NCI-H82 treated with DMSO at 0.1 percent for 48 hours (cell line): ENCODE data around the gene SAMSN1.
"Not testable (repeated sequence)": the region's sequence is repeated elsewhere in the genome, so short reads cannot be mapped to it uniquely, and the experiment has no call there.

ENCODE experiments used
- DNase-seq: peaks from one replicate; lab custom pipeline; 2025; ENCODE audit not compliant: unreplicated experiment; lab: John Stamatoyannopoulos, UW

SAMSN1 gene

DNA sequence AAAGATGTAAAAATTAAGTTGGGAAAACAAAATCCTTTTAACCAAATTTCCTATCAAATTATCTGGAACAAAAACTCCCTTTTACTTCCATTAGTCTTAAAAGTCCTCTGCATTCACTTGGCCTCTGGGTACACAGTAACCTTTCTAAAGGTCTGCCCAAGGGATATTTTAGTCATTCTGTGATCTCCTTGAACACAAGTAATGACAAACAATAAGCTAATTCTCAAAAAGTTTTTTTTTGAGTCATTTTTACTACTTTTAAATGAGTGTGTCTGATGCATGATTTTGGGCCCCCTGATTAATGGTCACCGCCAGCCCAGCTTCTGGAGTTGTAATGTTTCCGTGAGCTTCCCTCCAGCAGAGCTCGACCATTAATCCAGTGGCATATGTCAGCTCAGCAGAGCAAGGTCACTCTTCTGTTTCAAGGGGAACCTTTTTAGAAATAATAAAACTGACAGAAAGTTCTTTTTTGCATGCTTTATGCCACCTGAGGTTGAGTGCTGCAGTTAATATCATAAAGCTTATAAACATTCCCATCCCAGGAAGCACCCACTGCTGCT is 14.3 kb downstream of the SAMSN1 start:
- DNase-seq: peak; percentile 15

DNA sequence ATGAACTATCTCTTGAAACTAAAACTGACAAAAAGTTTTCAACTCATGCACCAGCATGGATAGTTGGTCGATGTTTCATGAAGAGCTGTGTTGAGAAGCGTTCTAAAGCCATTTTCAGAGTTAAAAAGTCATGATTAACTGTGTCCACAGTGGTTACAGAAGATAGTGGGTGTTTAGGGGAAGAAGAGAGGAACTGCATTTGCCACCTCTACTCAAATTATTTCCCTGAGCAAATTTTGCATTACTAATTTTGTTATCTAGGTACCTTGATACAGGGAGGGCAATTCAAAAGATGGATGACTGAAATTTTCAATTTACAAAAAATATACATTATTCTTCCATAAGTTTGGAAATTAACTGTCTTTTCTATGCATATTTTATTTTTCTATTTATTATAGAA is 15.5 kb downstream of the SAMSN1 start:
- no peak for DNase-seq

DNA sequence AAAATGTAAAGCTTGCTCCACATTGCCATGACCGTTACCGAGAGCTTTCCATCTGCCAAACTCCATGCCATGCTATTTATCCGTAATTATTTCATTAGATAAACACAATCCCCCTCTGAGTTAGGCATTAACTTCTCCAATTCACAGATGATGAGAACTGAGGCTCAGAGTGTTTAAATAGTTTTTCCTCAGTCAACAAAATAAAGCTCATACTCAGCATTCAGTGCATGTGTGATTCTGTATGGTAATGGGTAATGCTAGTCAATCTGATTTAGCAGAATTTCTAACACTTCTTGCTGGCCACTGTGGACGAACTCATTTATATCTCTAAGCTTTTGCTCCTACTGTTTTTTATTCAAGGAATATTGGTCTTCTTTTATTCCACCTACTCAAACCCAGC is 17.3 kb downstream of the SAMSN1 start:
- no peak for DNase-seq

DNA sequence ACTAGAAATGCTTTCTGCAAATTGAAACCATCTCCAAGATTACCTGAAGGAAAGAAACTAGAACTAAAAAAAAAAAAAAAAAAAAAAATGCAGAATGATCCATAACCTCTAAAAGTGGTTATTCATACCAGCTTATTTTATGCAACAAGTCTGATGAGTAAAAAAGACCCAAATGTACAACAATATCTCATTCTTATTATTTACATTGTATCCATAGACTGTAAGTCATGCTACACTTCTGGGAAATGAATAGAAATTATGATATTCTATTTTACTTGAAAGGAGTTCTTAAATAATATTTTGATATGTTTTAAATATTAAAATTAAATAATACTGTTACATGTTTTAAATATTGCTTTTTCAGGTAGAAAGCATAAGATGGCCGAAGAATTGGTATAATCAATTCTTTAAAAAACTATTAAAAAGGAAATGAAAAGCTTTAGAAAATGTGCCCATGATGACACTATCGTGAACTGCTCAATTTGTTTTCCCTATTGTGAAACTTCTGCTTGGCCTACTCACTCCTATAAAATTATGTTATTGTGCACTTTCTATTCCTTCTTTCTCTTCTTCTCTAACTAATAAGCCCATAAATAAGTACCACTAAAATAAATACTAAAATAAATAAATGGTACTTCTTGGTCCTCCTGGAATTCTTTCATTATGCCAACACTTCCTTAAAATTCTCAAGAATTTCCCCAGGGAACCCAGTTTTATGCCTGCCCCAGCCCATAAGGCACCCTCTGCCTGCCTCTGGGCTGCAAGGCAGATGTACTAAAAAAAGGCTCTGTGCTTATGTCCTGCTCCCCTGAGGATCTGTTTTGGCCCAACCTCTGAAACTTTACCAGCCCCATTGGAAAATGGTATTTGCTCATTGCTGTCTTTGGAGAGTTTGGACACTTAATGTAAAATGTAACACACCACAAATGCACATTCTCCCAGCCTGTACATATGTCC is 18.1 kb downstream of the SAMSN1 start:
- DNase-seq: no peak

GRCh38 chr21:14526836-14527695 is 19.0 kb downstream of the SAMSN1 start:
- DNase-seq: no peak

DNA sequence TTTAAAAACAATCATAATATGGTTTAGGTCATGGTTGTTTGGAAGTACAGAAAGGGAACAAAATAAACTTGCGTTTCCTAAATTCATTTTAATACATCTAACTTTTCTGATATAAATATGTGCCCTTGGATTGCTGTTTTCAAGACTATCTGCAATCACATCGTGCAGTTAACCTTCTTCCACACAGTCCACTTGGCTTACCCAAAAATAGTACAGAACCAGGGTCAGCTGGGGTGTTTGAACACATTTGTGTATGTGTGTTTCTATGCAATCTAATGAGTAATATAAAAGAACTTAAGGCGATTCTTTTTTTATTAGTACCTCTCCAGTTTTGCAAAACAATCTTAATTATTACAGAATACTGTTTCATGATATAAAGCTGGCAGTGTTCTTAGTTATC is 19.9 kb downstream of the SAMSN1 start:
- DNase-seq: no peak

DNA sequence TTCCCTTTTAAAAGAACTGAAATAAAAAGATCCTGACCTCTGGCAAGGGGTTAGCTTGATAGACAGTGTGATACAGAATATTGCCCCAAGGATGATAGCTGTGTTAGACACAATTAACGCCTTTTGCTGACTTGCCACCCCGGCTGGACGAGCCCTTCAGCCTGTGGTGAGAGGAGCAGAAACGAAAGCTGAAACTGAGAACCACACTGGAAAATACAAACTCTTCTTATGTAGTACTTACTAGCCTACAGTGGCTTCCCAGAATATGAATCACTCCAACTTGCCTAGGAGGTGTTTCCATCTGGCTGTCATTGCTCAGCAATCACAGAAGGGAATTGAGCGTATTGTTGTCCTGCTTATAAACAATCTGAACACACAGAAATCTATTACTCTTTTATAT is 22.9 kb downstream of the SAMSN1 start:
- no peak for DNase-seq

DNA sequence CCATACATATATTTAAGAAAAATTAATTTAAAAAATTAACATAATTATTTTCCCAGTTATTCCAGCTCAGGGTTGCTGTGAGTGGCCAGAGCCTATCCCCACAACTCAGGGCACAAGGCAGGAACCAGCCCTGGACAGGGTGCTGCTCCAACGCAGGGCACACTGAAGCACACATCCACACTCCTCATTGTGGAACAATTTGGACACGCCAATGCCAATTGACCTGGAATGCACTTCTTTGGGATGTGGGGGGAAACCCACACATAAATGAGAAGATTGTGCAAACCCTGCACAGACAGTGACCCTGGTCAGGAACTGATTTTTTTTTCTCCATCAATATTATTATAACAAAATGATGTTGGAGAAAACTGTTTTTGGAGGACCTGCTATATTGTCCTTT is 23.4 kb downstream of the SAMSN1 start:
- DNase-seq: no peak

DNA sequence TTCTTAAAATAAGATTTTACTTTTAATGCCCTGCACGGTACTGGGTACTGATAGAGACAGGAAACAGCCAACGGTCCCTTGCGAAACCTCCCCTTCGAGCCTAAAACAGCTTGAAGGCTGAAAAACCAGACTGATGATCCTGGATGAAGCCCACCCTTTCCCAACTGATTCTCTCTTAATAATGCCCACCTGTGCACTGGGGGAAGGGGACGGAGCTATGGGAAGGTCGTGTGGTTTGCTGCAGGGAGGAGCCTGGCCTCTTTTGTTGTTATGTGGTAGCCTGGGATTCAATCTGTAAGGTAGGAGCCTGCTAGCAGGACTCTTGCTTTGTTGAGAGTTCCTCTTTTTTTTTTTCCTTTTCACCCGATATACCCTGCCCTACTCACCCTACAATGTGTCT is 25.6 kb downstream of the SAMSN1 start:
- DNase-seq: no peak

GRCh38 chr21:14519000-14519399 is 27.1 kb downstream of the SAMSN1 start:
- no peak for DNase-seq

- DNase-seq: no peak
These were observed 32.3 kb downstream of the SAMSN1 start for GRCh38 chr21:14513804-14514203.

DNA sequence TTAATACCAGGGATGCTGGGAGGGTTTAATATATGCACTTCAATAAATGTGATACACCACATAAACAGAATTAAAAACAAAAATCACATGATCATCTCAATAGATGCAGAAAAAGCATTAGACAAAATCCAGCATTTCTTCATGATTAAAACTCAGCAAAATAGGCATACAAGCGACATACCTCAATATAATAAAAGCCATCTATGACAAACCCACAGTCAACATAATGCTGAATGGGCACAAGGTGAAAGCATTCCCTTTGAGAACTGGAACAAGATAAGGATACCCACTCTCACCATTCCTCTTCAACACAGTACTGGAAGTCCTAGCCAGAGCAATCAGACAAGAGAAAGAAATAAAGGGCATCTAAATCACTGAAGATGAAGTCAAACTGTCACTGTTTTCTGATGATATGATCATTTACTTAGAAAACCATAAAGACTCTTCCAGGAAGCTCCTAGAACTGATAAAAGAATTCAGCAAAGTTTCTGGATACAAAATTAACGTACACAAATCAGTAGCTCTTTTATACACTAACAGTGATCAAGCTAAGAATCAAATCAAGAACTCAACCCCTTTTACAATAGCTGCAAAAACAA is 39.2 kb downstream of the SAMSN1 start:
- not testable (repeated sequence) for DNase-seq

GRCh38 chr21:14500873-14501272 is 45.2 kb downstream of the SAMSN1 start:
- DNase-seq: no peak

DNA sequence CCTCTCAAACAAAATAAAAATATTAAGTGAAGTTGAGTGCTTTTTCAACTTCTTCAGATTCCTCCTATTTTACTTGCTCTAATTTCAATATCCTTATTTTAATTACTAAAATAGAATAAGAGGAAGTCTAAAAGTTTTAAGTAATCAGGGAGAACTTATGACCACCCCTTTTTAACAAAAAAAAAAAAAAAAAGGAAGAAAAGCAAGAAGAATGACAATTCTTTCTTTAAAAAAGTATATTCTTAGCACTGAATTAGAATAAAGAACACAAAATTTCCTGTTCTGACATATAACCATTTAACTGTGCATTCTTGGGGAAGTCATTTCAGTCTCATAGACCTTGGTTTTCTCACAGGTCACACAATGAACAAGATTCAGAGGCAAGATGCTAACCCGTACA is 46.8 kb downstream of the SAMSN1 start:
- DNase-seq: no peak

GRCh38 chr21:14497825-14498224 is 48.3 kb downstream of the SAMSN1 start:
- DNase-seq: no peak

DNA sequence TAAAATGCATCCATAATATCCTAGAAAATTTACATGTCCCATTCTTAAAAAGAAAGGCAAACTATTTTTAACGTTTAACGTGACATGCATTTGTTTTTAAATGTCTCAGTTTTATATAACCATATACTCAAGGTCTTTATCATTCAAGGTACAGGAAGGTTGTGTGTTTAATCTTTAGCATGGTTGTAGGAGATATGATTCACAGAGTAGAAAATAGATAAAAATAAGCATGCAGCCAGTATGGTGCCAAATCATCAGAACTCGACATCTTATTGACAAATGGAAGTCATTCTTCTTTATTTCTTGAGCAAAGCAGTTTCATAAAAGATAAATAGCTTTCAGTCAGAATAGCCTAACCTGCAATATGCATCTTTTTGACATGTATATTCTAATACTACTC is 51.0 kb downstream of the SAMSN1 start:
- no peak for DNase-seq

- DNase-seq: not testable (repeated sequence)
These were observed 51.9 kb downstream of the SAMSN1 start for GRCh38 chr21:14494181-14494580.

- DNase-seq: no peak
These were observed 52.4 kb downstream of the SAMSN1 start for GRCh38 chr21:14493731-14494130.

DNA sequence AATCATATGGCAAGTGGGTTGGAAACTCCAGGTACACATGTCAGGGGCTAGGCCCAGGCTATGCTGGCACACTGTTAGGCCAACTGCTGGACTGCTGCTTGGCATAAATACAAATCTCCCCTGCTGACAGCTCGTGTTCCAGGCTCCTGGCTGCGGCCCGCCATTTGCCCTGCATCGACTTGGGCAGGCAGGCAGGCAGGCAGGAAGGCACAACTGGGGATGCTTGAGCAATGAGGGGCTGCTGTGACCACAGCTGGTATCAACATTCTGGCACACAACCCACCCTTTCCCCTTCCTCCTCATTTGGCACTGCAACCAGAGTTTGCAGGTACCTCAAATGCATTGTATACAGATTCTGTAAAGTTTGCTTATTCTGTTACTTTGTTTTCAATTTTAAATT is 53.2 kb downstream of the SAMSN1 start:
- DNase-seq: no peak

DNA sequence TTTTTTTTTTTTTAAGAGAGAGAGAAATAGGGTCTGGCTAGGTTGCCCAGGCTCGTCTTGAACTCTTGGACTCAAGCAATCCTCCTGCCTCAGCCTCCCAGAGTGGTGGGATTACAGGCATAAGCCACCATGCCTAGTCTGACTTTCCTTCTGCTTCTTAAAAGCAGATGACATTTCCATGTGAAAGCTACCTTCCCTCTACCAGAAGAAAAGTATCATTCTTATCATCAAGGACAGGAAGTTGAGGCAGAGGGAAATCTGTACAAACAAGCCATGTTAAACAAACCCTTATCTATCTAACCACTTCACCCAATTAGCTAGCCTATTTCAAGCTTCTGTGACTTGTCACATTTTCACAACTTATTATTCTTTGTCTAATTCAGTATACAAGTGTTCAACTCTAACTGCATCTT is 54.8 kb downstream of the SAMSN1 start:
- no peak for DNase-seq

DNA sequence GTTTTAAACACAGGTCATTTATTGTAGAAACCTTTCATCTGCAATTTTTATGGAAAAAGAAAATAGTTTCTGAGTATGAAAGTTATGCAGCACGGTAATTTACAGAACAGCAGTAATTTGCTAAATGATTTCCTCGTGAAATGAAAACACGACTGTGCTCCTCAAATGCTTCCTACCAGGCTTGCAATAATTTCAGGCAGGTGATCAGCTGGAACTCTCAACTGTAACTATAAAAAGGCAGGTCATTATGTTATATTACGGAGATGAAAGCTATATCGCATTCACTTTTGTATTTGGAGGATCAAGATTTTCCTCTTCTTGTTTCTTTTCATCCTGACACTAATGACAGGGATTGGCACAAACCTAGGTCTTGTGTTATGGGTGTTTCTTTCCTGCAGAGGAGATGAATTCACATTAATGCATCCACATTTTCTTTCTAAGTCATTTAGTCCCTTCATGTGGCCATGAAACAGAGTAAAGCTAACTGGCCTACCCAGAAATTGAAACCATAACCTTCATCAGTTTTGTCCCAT is 57.4 kb downstream of the SAMSN1 start:
- DNase-seq: no peak
